K562 (cell line): ENCODE data around the gene FOXK2. TPM values are rescaled to one million over a fixed set of nuclear protein-coding genes. Genes with fewer than 3 reads are reported as not detected.

Source experiments
- ARNT ChIP-seq, 2 experiments: fragments of 450-650 bp; IDR thresholded peaks; 2 replicates each; pipeline ENCODE4 v1.6.1; 2016; ENCODE audit warnings: mild to moderate bottlenecking in 1 of 2
- CBX3 ChIP-seq, 2 experiments: IDR thresholded peaks; 1 replicate in 1 of 2; 2 replicates in 1 of 2; pipeline ENCODE4 v1.6.1; 2012; ENCODE audit warnings: inconsistent platforms in 2 of 2, low read length in 2 of 2, borderline replicate concordance in 1 of 2, control low read depth in 1 of 2
- ELF1 ChIP-seq: fragments of 200-800 bp; sonication (Bioruptor generic); IDR thresholded peaks from 2 replicates; pipeline ENCODE4 v1.6.1; 2016; ENCODE audit warnings: missing genetic modification characterization, missing compliant biosample characterization
- KDM5B ChIP-seq: fragments of 200-600 bp; sonication (generic); IDR thresholded peaks from 2 replicates; pipeline ENCODE4 v1.6.1; 2012; ENCODE audit warnings: low read depth, mild to moderate bottlenecking, moderate library complexity, low read length, control low read depth, inconsistent platforms; ENCODE audit not compliant: insufficient replicate concordance
- MTA1 ChIP-seq: fragments of 450-650 bp; IDR thresholded peaks from 2 replicates; pipeline ENCODE4 v1.6.1; 2017; ENCODE audit warnings: borderline replicate concordance
- NR1H2 ChIP-seq: sonication (generic); formaldehyde crosslinking; IDR thresholded peaks from 2 replicates; pipeline ENCODE4 v1.4.0; 2020; ENCODE audit warnings: mild to moderate bottlenecking, missing genetic modification reagents
- POLR2G ChIP-seq: fragments of 200-400 bp; formaldehyde crosslinking; IDR thresholded peaks from 2 replicates; pipeline ENCODE4 v1.6.1; 2017; ENCODE audit warnings: low read depth, mild to moderate bottlenecking, antibody characterized with exemption, low read length, moderate library complexity
- RBM22 ChIP-seq: fragments of 200-400 bp; formaldehyde crosslinking; IDR thresholded peaks from 2 replicates; pipeline ENCODE4 v1.6.1; 2018; ENCODE audit warnings: low read length, low read depth; ENCODE audit not compliant: poor library complexity, severe bottlenecking
- SFPQ ChIP-seq: fragments of 200-400 bp; formaldehyde crosslinking; IDR thresholded peaks from 2 replicates; pipeline ENCODE4 v1.6.1; 2017; ENCODE audit warnings: mild to moderate bottlenecking, low read depth, low read length, moderate library complexity
- SIN3A ChIP-seq, 2 experiments: fragments of 150-350 bp in 1 of 2; IDR thresholded peaks; 2 replicates each; pipeline ENCODE4 v1.6.1; 2011 to 2016; ENCODE audit warnings: borderline replicate concordance in 2 of 2, low read depth in 2 of 2, low read length in 2 of 2, mild to moderate bottlenecking in 2 of 2, moderate library complexity in 2 of 2; ENCODE audit not compliant: control insufficient read depth in 1 of 2
- SRSF1 ChIP-seq: fragments of 200-400 bp; formaldehyde crosslinking; IDR thresholded peaks from 2 replicates; pipeline ENCODE4 v1.6.1; 2017; ENCODE audit warnings: mild to moderate bottlenecking, low read depth, low read length, moderate library complexity
- TBL1XR1 ChIP-seq, 2 experiments: IDR thresholded peaks; 2 replicates each; pipeline ENCODE4 v1.6.1; 2012; ENCODE audit warnings: improper control_type of control experiment in 2 of 2, low read length in 2 of 2, mild to moderate bottlenecking in 1 of 2
- ZNF449 ChIP-seq: fragments of 250-450 bp; sonication (Bioruptor Pico); IDR thresholded peaks from 2 replicates; pipeline ENCODE4 v1.8.0; 2022; ENCODE audit warnings: moderate library complexity, mild to moderate bottlenecking, inconsistent platforms
- ZNF589 ChIP-seq: fragments of 200-800 bp; sonication (Bioruptor generic); IDR thresholded peaks from 2 replicates; pipeline ENCODE4 v1.6.1; 2016; ENCODE audit warnings: low read depth, missing genetic modification characterization, missing compliant biosample characterization
- ZNF696 ChIP-seq: fragments of 250-450 bp; sonication (Bioruptor Pico); conservative IDR thresholded peaks from 2 replicates; pipeline ENCODE4 v1.4.0; 2020; ENCODE audit warnings: mild to moderate bottlenecking, moderate library complexity
- polyA plus RNA-seq, 8 experiments: library from polyadenylated mRNA; depleted of rRNA in 4 of 8; stranded (reverse) in 5 of 8; unstranded in 3 of 8; fragments of >200 nt; fragmentation: Nextera tagmentation in 2 of 8; fragmentation: Illumina TruSeq in 1 of 8; extraction: Ambion mirVana in 2 of 8; extraction: Trizol in 1 of 8; gene quantifications; 2 replicates each; pipeline versions ENCODE4 v1.2.1 to v1.2.3, GENCODE V29; 2011 to 2014; ENCODE audit warnings: inconsistent platforms in 1 of 8, missing spikeins in 1 of 8
- total RNA-seq, 7 experiments: library from RNA; depleted of rRNA in 6 of 7; stranded (reverse); fragments of >200 nt in 6 of 7; fragmentation: Illumina TruSeq in 2 of 7; extraction: Trizol in 2 of 7; gene quantifications; 2 replicates each; pipeline versions ENCODE4 v1.2.1 to v1.2.3, GENCODE V29; 2011 to 2021; ENCODE audit warnings: low replicate concordance in 1 of 7
- TF ChIP-seq, protein P1 (sequence below): fragments of 450-650 bp; formaldehyde crosslinking; IDR thresholded peaks from 2 replicates; pipeline ENCODE4 v1.4.0; 2020; ENCODE audit warnings: mild to moderate bottlenecking, moderate library complexity
- TF ChIP-seq, protein P2 (sequence below): IDR thresholded peaks from 2 replicates; pipeline ENCODE4 v1.6.1; 2011; ENCODE audit warnings: borderline replicate concordance, low read depth, mild to moderate bottlenecking, moderate library complexity, low read length; ENCODE audit not compliant: insufficient read depth, poor library complexity, severe bottlenecking

Gene FOXK2
- total and polyA plus RNA-seq, 9 of the 15 experiments (the other 6 are each of a cell fraction or from before 2014, with no cell fraction given): 3.0 to 86.0 (median 44.1) TPM

DNA sequence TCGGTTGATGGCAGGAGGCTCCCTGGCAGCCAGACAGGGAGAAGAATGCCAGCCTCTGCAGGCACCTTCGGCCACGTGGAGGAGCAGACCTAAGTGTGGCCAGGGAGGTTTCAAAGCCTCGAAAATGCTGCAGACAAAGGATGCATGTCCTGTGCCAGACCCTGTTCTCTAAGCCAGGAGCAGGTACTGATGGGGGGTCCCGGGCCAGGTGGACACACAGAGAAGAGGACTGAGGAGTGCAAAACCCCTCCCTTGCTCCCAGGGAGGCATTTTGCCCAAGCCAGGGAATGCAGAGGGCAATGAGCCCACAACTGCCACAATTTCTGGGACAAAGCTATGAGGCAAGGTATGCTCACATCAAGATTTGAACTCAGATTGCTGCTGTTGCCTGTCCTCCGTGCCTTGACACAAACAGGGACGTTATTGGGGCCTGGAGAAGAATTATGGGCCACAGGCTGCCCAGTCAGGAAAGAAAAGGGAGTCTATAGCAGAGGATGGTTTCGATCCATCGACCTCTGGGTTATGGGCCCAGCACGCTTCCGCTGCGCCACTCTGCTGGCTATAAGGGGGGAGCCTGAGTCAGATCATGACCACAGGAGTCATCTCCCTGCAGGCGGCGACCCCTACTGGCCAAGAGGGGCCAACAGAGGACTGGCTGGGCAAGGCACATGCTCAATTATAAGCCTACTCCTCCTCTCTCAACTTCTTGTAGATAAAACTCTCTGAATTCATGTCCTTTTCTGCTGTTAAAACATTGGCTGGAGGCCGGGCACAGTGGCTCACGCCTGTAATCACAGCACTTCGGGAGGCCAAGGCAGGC lies 25.1 kb upstream of the FOXK2 start (continued):
- TF ChIP-seq TBL1XR1 (IDR thresholded peaks at IDR 0.05; ENCODE audit: low read length in 2 of 2): peak; percentile 31 to 99; a peak in 3 of 4 replicates
- TF ChIP-seq ZNF696 (CRISPR knock-in tag): no peak
- TF ChIP-seq, protein P1, sequence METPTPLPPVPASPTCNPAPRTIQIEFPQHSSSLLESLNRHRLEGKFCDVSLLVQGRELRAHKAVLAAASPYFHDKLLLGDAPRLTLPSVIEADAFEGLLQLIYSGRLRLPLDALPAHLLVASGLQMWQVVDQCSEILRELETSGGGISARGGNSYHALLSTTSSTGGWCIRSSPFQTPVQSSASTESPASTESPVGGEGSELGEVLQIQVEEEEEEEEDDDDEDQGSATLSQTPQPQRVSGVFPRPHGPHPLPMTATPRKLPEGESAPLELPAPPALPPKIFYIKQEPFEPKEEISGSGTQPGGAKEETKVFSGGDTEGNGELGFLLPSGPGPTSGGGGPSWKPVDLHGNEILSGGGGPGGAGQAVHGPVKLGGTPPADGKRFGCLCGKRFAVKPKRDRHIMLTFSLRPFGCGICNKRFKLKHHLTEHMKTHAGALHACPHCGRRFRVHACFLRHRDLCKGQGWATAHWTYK (CRISPR knock-in tag): no peak
- no peak for TF ChIP-seq ZNF589 (CRISPR knock-in tag)
- TF ChIP-seq CBX3 (IDR thresholded peaks at IDR 0.05; ENCODE audit: borderline replicate concordance in 1 of 2, low read length in 2 of 2): peak in 1 of 2 experiments; percentile 65; a peak in 1 of 3 replicates
- TF ChIP-seq RBM22: peak; percentile 79
- no peak for TF ChIP-seq SFPQ
- TF ChIP-seq ZNF449 (CRISPR knock-in tag): no peak
- no peak; a peak in 1 of 4 replicates for TF ChIP-seq SIN3A (IDR thresholded peaks at IDR 0.05; ENCODE audit: borderline replicate concordance in 2 of 2, control insufficient read depth in 1 of 2, low read depth in 2 of 2, low read length in 2 of 2)
- TF ChIP-seq, protein P2, sequence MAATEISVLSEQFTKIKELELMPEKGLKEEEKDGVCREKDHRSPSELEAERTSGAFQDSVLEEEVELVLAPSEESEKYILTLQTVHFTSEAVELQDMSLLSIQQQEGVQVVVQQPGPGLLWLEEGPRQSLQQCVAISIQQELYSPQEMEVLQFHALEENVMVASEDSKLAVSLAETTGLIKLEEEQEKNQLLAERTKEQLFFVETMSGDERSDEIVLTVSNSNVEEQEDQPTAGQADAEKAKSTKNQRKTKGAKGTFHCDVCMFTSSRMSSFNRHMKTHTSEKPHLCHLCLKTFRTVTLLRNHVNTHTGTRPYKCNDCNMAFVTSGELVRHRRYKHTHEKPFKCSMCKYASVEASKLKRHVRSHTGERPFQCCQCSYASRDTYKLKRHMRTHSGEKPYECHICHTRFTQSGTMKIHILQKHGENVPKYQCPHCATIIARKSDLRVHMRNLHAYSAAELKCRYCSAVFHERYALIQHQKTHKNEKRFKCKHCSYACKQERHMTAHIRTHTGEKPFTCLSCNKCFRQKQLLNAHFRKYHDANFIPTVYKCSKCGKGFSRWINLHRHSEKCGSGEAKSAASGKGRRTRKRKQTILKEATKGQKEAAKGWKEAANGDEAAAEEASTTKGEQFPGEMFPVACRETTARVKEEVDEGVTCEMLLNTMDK: peak; percentile 98
- TF ChIP-seq NR1H2: 0 out of 2 replicates have a peak, but pooled peaks have one; percentile 54
- TF ChIP-seq KDM5B: no peak
- peak; percentile 84 for TF ChIP-seq ARNT (IDR thresholded peaks at IDR 0.05)
- peak; percentile 90; the same call in 1 of the 2 replicates for TF ChIP-seq MTA1
- 0 out of 2 replicates have a peak, but pooled peaks have one; percentile 47 for TF ChIP-seq ELF1 (tag)
- no peak for TF ChIP-seq SRSF1
- no peak for TF ChIP-seq POLR2G
